ENCODE results near the gene ADAM33.

DNA sequence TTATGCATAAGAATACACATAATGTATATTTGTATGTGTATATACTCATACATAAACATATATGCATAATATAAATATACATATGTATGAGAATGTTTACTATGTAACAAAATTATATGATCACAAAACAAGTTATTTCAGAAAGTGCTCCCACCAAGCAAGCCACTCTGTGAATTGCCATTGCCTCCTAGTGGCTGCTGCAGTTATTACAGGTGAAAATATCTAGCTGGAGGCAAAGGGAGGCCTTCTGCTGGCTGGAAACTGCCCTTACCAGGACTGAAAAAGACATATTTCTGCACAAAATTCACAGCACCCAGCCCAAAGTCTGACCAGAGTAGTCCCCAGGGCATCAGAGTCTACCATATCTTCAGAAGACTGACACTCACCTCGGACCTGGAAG lies 14.4 kb upstream of the ADAM33 start:
- TF ChIP-seq TCF12 (IDR thresholded peaks at IDR 0.05) (no peak), TCF12 (CRISPR knock-in tag; IDR thresholded peaks at IDR 0.05) (no peak), SP2 (CRISPR knock-in tag; IDR thresholded peaks at IDR 0.05) (no peak), ZMYM2 (CRISPR knock-in tag; IDR thresholded peaks at IDR 0.05) (no peak), RAD51 (IDR thresholded peaks at IDR 0.05; ENCODE audit: borderline replicate concordance) (no peak)
- TF ChIP-seq, protein P1, sequence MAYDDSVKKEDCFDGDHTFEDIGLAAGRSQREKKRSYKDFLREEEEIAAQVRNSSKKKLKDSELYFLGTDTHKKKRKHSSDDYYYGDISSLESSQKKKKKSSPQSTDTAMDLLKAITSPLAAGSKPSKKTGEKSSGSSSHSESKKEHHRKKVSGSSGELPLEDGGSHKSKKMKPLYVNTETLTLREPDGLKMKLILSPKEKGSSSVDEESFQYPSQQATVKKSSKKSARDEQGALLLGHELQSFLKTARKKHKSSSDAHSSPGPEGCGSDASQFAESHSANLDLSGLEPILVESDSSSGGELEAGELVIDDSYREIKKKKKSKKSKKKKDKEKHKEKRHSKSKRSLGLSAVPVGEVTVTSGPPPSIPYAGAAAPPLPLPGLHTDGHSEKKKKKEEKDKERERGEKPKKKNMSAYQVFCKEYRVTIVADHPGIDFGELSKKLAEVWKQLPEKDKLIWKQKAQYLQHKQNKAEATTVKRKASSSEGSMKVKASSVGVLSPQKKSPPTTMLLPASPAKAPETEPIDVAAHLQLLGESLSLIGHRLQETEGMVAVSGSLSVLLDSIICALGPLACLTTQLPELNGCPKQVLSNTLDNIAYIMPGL (CRISPR knock-in tag; IDR thresholded peaks at IDR 0.05; ENCODE audit: borderline replicate concordance in 1 of 2, low read depth in 1 of 2), result no peak
- TF ChIP-seq, protein P2, sequence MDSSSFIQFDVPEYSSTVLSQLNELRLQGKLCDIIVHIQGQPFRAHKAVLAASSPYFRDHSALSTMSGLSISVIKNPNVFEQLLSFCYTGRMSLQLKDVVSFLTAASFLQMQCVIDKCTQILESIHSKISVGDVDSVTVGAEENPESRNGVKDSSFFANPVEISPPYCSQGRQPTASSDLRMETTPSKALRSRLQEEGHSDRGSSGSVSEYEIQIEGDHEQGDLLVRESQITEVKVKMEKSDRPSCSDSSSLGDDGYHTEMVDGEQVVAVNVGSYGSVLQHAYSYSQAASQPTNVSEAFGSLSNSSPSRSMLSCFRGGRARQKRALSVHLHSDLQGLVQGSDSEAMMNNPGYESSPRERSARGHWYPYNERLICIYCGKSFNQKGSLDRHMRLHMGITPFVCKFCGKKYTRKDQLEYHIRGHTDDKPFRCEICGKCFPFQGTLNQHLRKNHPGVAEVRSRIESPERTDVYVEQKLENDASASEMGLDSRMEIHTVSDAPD (CRISPR knock-in tag; IDR thresholded peaks at IDR 0.05), result no peak
- TF ChIP-seq, protein P3, sequence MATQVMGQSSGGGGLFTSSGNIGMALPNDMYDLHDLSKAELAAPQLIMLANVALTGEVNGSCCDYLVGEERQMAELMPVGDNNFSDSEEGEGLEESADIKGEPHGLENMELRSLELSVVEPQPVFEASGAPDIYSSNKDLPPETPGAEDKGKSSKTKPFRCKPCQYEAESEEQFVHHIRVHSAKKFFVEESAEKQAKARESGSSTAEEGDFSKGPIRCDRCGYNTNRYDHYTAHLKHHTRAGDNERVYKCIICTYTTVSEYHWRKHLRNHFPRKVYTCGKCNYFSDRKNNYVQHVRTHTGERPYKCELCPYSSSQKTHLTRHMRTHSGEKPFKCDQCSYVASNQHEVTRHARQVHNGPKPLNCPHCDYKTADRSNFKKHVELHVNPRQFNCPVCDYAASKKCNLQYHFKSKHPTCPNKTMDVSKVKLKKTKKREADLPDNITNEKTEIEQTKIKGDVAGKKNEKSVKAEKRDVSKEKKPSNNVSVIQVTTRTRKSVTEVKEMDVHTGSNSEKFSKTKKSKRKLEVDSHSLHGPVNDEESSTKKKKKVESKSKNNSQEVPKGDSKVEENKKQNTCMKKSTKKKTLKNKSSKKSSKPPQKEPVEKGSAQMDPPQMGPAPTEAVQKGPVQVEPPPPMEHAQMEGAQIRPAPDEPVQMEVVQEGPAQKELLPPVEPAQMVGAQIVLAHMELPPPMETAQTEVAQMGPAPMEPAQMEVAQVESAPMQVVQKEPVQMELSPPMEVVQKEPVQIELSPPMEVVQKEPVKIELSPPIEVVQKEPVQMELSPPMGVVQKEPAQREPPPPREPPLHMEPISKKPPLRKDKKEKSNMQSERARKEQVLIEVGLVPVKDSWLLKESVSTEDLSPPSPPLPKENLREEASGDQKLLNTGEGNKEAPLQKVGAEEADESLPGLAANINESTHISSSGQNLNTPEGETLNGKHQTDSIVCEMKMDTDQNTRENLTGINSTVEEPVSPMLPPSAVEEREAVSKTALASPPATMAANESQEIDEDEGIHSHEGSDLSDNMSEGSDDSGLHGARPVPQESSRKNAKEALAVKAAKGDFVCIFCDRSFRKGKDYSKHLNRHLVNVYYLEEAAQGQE (IDR thresholded peaks at IDR 0.05; ENCODE audit: borderline replicate concordance in 1 of 2, low read depth in 1 of 2, low read length in 2 of 2), result no peak
